Esophagus muscularis mucosa (tissue), 3 donors: ENCODE data around the gene PSMG4.

Source experiments
- CTCF ChIP-seq, 3 experiments: fragments of 200-600 bp in 2 of 3; fragments of 450-650 bp in 1 of 3; sonication (generic) in 2 of 3; IDR thresholded peaks; one replicate each; pipeline ENCODE4 v1.5.1; 2017 to 2019; ENCODE audit warnings: antibody characterized with exemption in 3 of 3, mild to moderate bottlenecking in 2 of 3, moderate library complexity in 1 of 3
- EP300 ChIP-seq: sonication (generic); formaldehyde crosslinking; IDR thresholded peaks from one replicate; pipeline ENCODE4 v1.6.1; 2017; ENCODE audit warnings: antibody characterized with exemption

- TF ChIP-seq CTCF (IDR thresholded peaks at IDR 0.05) (no peak), EP300 (no peak)
Measured at GRCh38 chr6:3253597-3253961, 5.2 kb upstream of the PSMG4 start.
